ENCODE results near the gene GALNT9.

- TF ChIP-seq CTCF (IDR thresholded peaks at IDR 0.05) = no peak
- no peak for TF ChIP-seq EZH2phosphoT487 (IDR thresholded peaks at IDR 0.05)
Measured at GRCh38 chr12:132264086-132265010, 65.0 kb downstream of the GALNT9 start.
